ENCODE data around the gene APBA2. TPM values are rescaled to one million over a fixed set of nuclear protein-coding genes. Genes with fewer than 3 reads are reported as not detected.

APBA2 gene
- total RNA-seq, 1 experiment from 2014 or later, result 11.2 TPM

DNA sequence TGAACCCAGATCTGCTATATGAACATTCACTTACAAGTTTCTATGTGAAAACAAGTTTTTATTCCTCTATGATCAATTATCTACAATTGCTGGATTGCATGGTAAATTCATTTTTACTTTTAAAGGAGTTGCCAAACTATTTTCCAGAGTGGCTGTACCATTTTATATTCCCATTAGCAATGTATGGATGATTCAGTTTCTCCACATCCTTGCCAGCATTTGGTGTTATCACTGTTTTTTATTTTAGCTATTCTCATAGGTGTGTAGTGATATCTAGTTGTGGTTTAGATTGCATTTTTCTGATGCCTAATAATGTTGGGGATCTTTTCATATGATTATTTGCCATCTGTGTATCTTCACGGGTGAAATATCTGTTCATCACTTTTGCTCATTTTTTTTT lies 78.3 kb downstream of the APBA2 start:
- CTCF ChIA-PET, result no interaction called here
- H3K27me3 Mint-ChIP-seq (ENCODE audit: low read depth), result no peaks in the 10 kb centered on the region
- no peak for TF ChIP-seq GTF2I (CRISPR knock-in tag; conservative IDR thresholded peaks at IDR 0.05)
- TF ChIP-seq, protein P1, sequence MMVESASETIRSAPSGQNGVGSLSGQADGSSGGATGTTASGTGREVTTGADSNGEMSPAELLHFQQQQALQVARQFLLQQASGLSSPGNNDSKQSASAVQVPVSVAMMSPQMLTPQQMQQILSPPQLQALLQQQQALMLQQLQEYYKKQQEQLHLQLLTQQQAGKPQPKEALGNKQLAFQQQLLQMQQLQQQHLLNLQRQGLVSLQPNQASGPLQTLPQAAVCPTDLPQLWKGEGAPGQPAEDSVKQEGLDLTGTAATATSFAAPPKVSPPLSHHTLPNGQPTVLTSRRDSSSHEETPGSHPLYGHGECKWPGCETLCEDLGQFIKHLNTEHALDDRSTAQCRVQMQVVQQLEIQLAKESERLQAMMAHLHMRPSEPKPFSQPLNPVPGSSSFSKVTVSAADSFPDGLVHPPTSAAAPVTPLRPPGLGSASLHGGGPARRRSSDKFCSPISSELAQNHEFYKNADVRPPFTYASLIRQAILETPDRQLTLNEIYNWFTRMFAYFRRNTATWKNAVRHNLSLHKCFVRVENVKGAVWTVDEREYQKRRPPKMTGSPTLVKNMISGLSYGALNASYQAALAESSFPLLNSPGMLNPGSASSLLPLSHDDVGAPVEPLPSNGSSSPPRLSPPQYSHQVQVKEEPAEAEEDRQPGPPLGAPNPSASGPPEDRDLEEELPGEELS (CRISPR knock-in tag; IDR thresholded peaks at IDR 0.05), result no peak
- no peak for TF ChIP-seq ATF1 (CRISPR knock-in tag; IDR thresholded peaks at IDR 0.05)
- no peak for TF ChIP-seq CBFB (CRISPR knock-in tag; IDR thresholded peaks at IDR 0.05; ENCODE audit: low read depth)
- no peak for TF ChIP-seq SOX15 (CRISPR knock-in tag; IDR thresholded peaks at IDR 0.05)
- TF ChIP-seq, protein P2, sequence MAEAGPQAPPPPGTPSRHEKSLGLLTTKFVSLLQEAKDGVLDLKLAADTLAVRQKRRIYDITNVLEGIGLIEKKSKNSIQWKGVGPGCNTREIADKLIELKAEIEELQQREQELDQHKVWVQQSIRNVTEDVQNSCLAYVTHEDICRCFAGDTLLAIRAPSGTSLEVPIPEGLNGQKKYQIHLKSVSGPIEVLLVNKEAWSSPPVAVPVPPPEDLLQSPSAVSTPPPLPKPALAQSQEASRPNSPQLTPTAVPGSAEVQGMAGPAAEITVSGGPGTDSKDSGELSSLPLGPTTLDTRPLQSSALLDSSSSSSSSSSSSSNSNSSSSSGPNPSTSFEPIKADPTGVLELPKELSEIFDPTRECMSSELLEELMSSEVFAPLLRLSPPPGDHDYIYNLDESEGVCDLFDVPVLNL (CRISPR knock-in tag; IDR thresholded peaks at IDR 0.05; ENCODE audit: borderline replicate concordance, low read depth), result no peak
- TF ChIP-seq, protein P3, sequence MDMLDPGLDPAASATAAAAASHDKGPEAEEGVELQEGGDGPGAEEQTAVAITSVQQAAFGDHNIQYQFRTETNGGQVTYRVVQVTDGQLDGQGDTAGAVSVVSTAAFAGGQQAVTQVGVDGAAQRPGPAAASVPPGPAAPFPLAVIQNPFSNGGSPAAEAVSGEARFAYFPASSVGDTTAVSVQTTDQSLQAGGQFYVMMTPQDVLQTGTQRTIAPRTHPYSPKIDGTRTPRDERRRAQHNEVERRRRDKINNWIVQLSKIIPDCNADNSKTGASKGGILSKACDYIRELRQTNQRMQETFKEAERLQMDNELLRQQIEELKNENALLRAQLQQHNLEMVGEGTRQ (CRISPR knock-in tag; IDR thresholded peaks at IDR 0.05), result no peak
- TF ChIP-seq ZNF423 (CRISPR knock-in tag; IDR thresholded peaks at IDR 0.05), result no peak
- no peak for TF ChIP-seq ZNF232 (CRISPR knock-in tag; IDR thresholded peaks at IDR 0.05)
- no peak for TF ChIP-seq RELA (CRISPR knock-in tag; IDR thresholded peaks at IDR 0.05; ENCODE audit: borderline replicate concordance)
- TF ChIP-seq ETV6 (CRISPR knock-in tag; IDR thresholded peaks at IDR 0.05), result no peak
- no peak for TF ChIP-seq CREM (CRISPR knock-in tag; IDR thresholded peaks at IDR 0.05)
- TF ChIP-seq, protein P4, sequence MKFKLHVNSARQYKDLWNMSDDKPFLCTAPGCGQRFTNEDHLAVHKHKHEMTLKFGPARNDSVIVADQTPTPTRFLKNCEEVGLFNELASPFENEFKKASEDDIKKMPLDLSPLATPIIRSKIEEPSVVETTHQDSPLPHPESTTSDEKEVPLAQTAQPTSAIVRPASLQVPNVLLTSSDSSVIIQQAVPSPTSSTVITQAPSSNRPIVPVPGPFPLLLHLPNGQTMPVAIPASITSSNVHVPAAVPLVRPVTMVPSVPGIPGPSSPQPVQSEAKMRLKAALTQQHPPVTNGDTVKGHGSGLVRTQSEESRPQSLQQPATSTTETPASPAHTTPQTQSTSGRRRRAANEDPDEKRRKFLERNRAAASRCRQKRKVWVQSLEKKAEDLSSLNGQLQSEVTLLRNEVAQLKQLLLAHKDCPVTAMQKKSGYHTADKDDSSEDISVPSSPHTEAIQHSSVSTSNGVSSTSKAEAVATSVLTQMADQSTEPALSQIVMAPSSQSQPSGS (CRISPR knock-in tag; IDR thresholded peaks at IDR 0.05; ENCODE audit: borderline replicate concordance, low read depth), result no peak
- no peak for TF ChIP-seq ZNF121 (CRISPR knock-in tag; IDR thresholded peaks at IDR 0.05)
- TF ChIP-seq, protein P5, sequence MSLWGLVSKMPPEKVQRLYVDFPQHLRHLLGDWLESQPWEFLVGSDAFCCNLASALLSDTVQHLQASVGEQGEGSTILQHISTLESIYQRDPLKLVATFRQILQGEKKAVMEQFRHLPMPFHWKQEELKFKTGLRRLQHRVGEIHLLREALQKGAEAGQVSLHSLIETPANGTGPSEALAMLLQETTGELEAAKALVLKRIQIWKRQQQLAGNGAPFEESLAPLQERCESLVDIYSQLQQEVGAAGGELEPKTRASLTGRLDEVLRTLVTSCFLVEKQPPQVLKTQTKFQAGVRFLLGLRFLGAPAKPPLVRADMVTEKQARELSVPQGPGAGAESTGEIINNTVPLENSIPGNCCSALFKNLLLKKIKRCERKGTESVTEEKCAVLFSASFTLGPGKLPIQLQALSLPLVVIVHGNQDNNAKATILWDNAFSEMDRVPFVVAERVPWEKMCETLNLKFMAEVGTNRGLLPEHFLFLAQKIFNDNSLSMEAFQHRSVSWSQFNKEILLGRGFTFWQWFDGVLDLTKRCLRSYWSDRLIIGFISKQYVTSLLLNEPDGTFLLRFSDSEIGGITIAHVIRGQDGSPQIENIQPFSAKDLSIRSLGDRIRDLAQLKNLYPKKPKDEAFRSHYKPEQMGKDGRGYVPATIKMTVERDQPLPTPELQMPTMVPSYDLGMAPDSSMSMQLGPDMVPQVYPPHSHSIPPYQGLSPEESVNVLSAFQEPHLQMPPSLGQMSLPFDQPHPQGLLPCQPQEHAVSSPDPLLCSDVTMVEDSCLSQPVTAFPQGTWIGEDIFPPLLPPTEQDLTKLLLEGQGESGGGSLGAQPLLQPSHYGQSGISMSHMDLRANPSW (CRISPR knock-in tag; conservative IDR thresholded peaks at IDR 0.05; ENCODE audit: low read depth), result no peak
- TF ChIP-seq, protein P6, sequence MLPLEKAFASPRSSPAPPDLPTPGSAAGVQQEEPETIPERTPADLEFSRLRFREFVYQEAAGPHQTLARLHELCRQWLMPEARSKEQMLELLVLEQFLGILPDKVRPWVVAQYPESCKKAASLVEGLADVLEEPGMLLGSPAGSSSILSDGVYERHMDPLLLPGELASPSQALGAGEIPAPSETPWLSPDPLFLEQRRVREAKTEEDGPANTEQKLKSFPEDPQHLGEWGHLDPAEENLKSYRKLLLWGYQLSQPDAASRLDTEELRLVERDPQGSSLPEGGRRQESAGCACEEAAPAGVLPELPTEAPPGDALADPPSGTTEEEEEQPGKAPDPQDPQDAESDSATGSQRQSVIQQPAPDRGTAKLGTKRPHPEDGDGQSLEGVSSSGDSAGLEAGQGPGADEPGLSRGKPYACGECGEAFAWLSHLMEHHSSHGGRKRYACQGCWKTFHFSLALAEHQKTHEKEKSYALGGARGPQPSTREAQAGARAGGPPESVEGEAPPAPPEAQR (CRISPR knock-in tag; IDR thresholded peaks at IDR 0.05), result no peak
- no peak for TF ChIP-seq OVOL2 (CRISPR knock-in tag; IDR thresholded peaks at IDR 0.05; ENCODE audit: borderline replicate concordance)
- DNase-seq (ENCODE audit: low spot score) (no peak), ATAC-seq (no peak)
- H3K4me1 Mint-ChIP-seq, result no peaks in the 10 kb centered on the region
- no peak overlapping the region for H3K27ac Mint-ChIP-seq
- H3K4me3 Mint-ChIP-seq, result no peak overlapping the region
- POLR2A ChIA-PET, result no interaction called here
- H3K36me3 Mint-ChIP-seq, result no peaks in the 10 kb centered on the region
- H3K9me3 Mint-ChIP-seq, result no peaks in the 10 kb centered on the region

DNA sequence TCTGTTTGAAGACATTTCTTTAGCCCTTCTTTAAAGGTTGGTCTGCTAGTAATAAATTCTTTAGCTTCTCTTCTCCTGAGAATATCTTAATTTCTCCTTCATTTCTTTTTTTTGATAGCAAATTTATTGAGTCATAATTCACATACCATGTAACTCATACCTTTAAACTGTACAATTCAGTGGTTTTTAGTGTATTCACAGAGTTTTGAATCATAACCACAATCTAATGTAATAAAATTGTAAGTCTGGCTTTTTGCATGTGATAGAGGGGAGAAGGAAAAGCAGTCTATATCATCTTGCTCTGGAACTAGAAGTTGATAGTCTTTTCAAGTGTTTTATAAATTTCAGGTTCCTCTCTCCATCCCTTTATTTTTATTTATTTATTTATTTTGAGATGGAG lies 81.3 kb downstream of the APBA2 start:
- ChIA-PET POLR2A (no interaction called here), CTCF (no interaction called here)
- Mint-ChIP-seq H3K4me3 (no peak overlapping the region), H3K4me1 (no peaks in the 10 kb centered on the region), H3K36me3 (no peaks in the 10 kb centered on the region), H3K9me3 (no peaks in the 10 kb centered on the region), H3K27me3 (ENCODE audit: low read depth) (no peaks in the 10 kb centered on the region), H3K27ac (no peak overlapping the region)
- DNase-seq (ENCODE audit: low spot score), result no peak
- TF ChIP-seq ZNF219 (CRISPR knock-in tag; IDR thresholded peaks at IDR 0.05; ENCODE audit: borderline replicate concordance) (no peak), ZBTB21 (CRISPR knock-in tag; IDR thresholded peaks at IDR 0.05; ENCODE audit: borderline replicate concordance) (no peak)
- no peak for ATAC-seq
